Lower leg skin (tissue), 3 donors: ENCODE results near the gene GGNBP2.

Experiments
- CTCF ChIP-seq, 3 donors: fragments of 450-650 bp; IDR thresholded peaks; one replicate each; pipeline ENCODE4 v1.5.1; 2016; ENCODE audit warnings: antibody characterized with exemption in 3 of 3, mild to moderate bottlenecking in 3 of 3, moderate library complexity in 2 of 3
- POLR2A ChIP-seq, 2 donors: fragments of 450-650 bp; IDR thresholded peaks; one replicate each; pipeline ENCODE4 v1.6.1; 2016 to 2017; ENCODE audit warnings: antibody characterized with exemption in 2 of 2, mild to moderate bottlenecking in 1 of 2, moderate library complexity in 1 of 2

GRCh38 chr17:36503456-36504155 is 41.1 kb upstream of the GGNBP2 start:
- TF ChIP-seq POLR2A (IDR thresholded peaks at IDR 0.05): no peak
- no peak for TF ChIP-seq CTCF (IDR thresholded peaks at IDR 0.05)
